Stimulated activated CD8-positive, alpha-beta memory T cell treated with anti-CD3 and anti-CD28 coated beads, Interleukin-12 subunit alpha, Interleukin-12 subunit beta, amount 100 ng/mL, for 24 hours (primary cell): ENCODE data around the gene PHF23.
"Not testable (repeated sequence)": the region's sequence is repeated elsewhere in the genome, so short reads cannot be mapped to it uniquely, and the experiment has no call there.

Experiments
- DNase-seq: peaks from one replicate; pipeline ENCODE4 v3.0.0-alpha.2; 2020; ENCODE audit errors: extremely low read depth

Gene PHF23

GRCh38 chr17:7258731-7259554 lies 19.7 kb upstream of the PHF23 start:
- no peak for DNase-seq

DNA sequence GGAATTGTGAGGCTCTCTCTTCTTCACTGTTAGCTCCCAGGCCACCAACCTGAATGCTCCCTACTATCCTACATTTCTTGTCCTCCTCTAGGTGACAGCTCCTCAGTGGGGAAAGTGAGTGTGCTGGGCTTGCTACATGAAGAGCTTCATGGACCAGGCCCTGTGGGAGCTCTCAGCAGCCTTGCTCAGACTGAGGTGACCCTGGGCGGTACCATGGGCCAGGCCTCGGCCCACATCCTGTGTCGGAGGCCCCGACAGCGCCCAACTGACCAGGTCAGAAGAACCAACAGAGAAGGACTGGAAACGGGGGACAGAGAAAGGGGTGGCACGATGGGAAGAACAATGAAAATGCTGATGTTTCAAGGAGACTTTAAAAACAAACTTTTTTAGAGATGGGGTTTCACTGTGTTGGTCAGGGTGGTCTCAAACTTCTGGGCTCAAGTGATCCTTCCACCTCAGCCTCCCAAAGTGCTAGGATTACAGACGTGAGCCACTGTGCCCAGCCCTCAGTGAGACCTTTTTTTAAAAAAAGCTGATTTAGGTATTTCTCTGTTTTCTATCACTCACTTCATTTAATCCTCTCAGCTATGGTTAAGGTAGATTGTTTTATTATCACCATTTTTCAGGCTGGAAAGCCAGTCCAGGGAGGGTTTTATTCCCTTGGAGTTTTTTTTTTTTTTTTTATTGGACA lies 17.7 kb upstream of the PHF23 start:
- no peak for DNase-seq

DNA sequence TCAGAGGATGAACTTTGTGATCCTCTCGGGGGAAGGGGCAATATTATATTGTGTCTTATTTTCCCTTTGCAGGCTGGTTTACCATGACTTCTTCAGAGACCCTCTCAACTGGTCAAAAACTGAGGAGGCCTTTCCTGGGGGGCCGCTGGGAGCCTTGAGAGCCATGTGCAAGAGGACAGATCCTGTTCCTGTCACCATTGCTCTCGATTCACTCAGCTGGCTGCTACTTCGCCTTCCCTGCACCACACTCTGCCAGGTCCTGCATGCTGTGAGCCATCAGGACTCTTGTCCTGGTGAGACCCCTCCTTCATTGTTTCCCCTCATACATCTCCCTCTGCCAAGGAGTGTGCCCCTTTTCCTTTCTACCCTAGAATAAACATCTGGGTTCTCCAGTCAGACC lies 15.3 kb upstream of the PHF23 start:
- no peak for DNase-seq

GRCh38 chr17:7253082-7253481 lies 13.8 kb upstream of the PHF23 start:
- no peak for DNase-seq

DNA sequence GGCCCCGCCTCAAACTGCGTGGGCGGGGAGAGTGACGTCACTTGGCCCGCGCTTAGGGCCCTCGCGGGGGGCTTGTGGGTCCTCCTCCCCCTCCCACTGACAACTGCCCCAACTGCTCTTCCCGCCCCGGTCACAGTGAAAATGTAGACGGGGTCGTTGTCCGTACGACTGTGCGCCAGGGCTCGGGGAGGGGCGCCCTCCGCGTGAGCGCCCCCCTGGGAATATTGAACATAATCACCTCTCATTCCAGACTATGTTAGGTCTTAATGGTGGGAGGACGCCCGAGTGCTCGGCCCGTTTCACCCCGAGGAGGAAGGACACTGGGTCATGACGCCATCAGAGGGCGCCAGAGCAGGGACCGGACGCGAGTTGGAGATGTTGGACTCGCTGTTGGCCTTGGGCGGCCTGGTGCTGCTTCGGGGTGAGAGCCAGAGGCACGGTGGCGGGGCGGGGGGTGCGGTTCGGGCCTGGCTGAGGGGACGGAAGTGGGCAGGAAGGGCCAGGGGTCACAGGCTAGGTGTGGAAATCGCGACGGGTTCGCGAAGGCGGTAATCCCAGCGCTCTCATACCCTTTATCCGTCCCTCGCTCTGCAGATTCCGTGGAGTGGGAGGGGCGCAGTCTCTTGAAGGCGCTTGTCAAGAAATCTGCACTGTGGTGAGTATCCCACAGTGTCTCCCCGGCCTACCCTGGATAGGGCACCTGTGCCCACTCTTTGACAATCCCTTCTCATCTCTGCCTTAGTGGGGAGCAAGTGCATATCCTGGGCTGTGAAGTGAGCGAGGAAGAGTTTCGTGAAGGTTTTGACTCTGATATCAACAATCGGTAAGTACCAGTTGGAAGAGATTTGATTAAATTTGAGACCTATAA lies 13.2 kb upstream of the PHF23 start, which contains the start of gene ELP5:
TSS of gene ELP5 (plus strand) at position 40 of the 868 bp plus-strand sequence. CDS start at position 376, 336 bp downstream.
- peak; percentile 72 for DNase-seq

DNA sequence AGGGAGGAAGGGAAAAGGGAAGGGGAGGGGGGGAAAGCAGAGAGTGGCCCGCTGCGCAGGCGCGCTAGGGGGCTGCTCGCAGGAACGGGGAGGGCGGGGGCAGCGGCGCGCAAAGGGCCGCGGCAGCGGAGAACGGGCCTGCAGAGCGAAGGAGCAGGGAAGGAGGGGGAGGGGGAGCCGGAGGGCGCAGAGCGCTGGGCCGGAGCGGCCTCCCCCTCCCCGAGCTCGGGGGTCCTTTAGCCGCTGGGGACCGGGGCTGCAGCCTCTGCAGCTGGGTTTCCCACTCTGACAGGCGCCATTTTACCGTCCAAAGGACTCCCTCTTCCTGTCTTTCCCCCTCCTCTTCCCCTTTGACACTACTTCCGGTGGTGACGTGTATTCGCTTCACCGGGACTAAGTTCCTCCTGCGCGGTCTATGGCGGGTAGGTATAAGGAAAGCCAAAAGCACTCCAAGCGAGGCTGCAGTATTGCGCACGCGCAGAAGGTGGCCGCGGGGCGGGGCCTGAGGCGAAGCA lies 12.5 kb upstream of the PHF23 start, which contains the start of gene CTDNEP1:
TSS of gene CTDNEP1 (minus strand) at position 74 of the 515 bp plus-strand sequence. CDS start 438 bp downstream, outside the sequence.
- peak; percentile 96 for DNase-seq

DNA sequence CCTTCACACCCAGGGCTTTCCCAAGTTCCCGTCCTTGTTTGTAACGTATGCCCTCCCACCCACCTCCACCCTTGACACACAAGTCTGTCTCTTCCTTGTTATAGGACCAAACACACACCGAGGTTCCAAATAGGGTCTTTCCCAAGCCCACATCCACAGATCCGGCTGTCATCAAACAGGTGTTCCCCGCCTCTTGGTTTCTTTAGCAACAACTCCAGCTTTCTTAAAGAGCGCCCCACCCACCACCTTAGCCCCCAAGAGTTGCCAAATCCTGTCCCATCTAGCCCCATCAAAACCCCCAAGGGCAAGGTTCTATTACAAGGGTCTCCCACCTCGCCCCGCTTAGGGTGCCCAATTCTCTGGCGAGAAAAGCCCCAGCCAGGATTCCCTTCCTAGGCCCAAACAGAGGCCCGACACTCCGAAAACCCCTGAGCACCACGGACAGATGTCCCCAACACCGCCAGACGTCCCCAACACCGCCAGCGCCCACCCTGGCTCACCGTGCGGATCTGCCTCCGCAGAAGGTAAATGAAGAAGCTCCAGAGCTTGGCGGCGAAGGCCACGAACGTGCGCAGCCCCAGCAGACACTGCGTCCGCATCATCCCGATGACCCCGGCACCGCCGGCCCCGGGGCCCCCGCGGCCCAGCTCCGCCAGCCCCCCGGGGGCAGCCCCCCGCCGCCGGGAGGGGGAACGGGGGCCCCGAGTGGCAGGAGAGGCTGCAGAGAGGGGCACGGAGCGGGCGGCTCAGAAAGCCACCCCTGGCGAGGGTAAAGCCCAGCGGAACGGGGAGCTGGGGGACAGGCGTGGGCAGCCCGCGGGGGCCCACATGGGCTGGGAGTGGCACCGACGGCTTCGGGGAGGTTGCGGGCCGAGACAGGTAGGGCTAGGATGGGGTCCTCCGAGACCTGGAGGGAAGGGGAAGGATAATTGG lies 11.7 kb upstream of the PHF23 start:
- DNase-seq, result no peak

GRCh38 chr17:7249830-7250229 lies 10.6 kb upstream of the PHF23 start:
- no peak for DNase-seq

DNA sequence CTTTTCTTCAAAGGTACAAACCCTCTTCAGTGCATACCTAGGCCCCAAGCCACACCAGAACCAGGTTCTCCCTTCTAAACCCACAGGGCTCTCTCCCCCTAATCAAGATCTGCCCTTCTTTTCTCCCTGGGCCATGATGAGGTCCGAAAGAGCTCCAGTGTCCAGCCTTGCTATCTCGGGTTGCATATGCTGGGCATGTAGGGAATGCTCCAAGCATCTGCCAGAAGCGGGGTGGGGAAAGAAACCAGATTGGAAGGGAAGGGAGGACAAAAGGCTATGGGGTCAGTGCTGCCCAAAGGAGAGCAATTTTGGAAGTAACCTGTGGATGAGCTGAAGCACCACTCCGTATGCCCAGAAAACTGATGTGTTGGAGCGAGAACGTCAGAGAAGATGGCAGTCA lies 10.0 kb upstream of the PHF23 start:
- no peak for DNase-seq

DNA sequence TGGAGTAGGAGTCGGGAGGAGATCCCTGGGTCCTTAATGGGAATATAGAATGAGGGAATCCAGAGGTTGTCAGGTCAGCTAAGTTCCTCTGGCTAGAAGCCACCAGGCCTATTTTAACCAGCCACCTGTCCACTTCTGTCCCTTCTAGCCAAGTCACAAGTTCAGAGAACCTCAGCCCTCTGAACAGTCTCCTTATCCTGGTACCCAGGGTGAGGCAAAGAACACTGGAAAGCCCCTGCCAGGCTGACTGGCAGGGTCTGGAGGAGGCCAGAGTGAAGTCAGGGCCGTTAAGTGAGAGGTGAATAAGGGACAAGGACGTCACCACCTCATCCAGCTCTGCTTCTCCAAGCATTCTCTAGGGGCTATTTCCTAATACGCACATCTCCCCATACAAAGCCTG lies 9.5 kb upstream of the PHF23 start:
- DNase-seq, result no peak

DNA sequence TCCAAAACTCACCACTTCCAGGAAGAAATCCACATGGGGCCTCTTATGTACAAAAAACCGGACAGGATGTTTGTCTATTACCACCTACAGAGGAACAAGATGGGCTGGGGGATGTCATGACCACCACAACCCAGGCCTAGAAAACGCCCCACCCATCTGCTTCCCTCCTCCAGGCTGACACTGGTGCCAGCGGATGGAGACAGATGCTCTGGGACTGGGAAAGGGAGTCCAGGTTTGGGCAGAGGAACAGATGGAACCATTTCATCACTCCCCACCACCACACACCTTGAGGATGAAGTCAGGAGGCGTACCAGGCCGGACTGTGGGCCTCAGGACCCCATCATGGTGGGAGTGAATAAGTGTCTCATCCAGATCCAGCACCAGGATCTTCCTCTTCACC lies 7.5 kb upstream of the PHF23 start:
- no peak for DNase-seq

- DNase-seq, result not testable (repeated sequence)
These were observed 4.6 kb upstream of the PHF23 start for GRCh38 chr17:7243838-7244237.

- DNase-seq, result no peak
These were observed 4.1 kb upstream of the PHF23 start for GRCh38 chr17:7243453-7243729.

- peak; percentile 86 for DNase-seq
These were observed 3.6 kb upstream of the PHF23 start for GRCh38 chr17:7242717-7243452.

DNA sequence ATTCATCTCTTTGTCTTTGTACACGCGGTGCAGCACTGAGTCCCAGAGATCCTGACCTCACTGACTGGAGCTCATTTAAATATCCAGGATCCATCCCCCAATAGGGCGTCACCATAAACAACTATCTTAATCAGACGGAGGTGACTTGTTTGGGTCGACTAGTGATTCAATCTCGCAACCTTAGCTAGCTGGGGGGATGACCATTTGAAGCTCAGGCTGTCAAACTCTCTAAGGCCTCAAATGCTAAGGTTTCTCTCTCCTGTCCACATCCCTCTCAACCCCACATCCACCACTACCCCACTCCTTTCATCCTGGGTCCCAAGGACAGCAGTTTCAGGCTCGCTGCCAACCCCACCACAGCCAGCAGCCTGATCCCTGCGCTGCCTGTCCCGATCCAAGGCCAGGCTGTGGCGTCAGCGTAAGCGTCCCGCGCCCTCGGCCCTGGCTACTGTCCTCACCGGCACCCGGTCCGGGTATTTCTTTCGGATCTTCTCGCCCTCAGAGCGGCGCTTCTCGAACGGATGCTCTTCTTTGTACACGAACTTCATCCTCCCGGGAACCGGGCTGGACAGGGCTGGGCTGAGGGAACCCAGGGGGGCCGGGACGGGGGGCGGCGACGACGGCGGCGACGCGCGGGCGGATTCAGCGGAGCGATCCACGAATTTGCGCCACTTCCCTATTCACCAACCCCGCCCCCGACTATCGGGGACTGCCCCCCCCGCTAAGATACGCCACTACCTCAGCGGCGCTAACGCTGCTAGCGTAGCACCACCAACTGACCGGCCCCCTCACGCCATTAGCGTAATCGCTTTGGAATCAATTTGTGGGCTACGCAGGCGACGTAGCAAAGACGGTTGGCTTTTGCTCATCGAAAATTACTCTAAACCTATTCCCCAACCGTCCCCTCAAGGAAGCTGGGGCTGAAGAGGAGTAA lies 2.8 kb upstream of the PHF23 start, which contains the start of gene GABARAP:
TSS of gene GABARAP (minus strand) at position 667 of the 934 bp plus-strand sequence. CDS start at position 548, 119 bp downstream.
- DNase-seq, result peak; percentile 76

DNA sequence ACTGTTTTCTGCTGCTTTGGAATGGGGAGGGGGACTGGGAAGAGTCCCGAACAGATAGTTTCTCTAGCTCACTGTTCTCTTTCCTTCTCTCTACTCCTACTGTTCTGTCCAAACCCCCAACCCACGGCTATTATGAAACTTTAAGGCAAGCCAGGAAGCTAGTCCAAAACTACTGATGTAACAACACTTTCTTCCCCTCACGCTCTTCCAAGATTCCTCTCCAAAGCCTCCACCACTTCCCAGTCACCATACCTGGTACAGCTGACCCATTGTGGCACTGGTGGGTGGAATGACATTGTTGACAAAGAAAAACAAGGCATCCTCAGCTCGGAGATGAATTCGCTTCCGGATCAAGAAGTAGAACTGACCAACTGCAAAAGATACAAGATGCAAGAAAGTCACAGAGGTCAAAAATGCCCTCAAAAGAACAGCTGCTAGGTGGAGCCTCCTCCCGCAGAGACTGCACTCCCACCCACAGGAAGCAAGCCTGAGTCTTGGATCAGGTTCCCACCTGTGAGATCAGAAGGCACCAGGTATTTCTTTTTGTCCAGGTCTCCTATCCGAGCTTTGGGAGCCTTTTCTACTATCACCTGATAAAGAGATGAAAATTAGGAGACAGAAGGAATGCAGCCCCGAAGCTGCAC lies 2.0 kb upstream of the PHF23 start:
- no peak for DNase-seq

- DNase-seq, result no peak
These were observed 1.1 kb upstream of the PHF23 start for GRCh38 chr17:7240375-7240774.

DNA sequence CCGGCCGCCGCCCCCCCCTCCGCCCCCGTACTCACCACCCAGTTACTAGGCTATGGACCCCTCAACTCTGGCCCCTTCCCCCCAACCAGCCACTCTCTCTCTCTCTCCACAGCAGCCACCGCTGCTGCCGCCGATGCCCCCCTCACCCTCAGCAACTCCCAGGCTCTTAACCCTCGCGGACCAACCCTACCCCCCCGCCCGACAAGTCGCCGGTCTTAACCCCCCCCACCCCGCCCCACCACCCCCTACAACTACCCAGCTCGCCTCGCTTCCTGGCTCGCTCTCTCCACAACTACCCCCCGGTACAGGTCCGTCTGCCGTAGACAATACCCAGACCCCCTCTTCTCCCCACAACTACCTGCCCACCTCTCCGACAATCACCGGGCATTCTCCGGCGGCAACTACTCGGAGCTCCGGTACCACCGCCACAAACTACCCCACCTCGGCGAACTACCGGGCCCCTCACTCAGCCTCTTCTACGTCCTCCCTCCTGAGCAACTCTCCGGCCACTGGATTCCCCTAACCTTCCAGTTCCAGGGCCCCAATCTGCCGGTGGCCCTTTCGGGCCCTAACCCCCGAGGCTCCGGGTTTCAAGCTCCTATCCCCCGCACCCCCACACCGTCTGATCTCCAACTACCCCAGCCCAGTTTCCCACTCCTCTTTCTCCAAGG lies 702 bp downstream of the PHF23 start:
- no peak for DNase-seq
